ENCODE results near the gene ERP44.

DNA sequence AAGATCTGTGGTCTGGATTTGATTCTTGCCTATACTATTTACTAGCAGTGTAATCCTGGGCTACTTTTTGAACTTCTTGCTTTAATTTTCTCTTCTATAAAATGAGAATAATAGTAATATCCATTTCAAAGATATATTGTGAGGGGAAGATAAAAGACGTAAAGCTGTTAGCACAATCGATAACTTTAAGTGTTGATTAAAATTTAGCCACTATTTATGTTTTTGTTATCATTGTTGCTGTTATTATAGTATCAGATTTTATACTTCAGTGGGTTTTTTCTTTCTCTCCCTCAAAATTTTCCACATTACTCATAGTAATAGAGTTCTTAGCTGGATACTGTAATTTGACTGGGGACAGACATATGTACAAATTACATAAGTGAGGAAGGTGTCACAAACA lies 150.3 kb downstream of the ERP44 start:
- TF ChIP-seq, protein P1, sequence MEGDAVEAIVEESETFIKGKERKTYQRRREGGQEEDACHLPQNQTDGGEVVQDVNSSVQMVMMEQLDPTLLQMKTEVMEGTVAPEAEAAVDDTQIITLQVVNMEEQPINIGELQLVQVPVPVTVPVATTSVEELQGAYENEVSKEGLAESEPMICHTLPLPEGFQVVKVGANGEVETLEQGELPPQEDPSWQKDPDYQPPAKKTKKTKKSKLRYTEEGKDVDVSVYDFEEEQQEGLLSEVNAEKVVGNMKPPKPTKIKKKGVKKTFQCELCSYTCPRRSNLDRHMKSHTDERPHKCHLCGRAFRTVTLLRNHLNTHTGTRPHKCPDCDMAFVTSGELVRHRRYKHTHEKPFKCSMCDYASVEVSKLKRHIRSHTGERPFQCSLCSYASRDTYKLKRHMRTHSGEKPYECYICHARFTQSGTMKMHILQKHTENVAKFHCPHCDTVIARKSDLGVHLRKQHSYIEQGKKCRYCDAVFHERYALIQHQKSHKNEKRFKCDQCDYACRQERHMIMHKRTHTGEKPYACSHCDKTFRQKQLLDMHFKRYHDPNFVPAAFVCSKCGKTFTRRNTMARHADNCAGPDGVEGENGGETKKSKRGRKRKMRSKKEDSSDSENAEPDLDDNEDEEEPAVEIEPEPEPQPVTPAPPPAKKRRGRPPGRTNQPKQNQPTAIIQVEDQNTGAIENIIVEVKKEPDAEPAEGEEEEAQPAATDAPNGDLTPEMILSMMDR (IDR thresholded peaks at IDR 0.05) = no peak
- TF ChIP-seq POLR2A (IDR thresholded peaks at IDR 0.05) = no peak
- no peak for TF ChIP-seq POLR2AphosphoS5 (IDR thresholded peaks at IDR 0.05)
- TF ChIP-seq EP300 (IDR thresholded peaks at IDR 0.05) = no peak
